CD14-positive monocyte (primary cell): Measurements from ENCODE around the gene XRCC4. TPM values are rescaled to one million over a fixed set of nuclear protein-coding genes. Genes with fewer than 3 reads are reported as not detected.

Experiments used
- DNase-seq, 3 donors: peaks; one replicate each; pipeline ENCODE4 v3.0.0-alpha.2; 2011 to 2022
- H2AFZ ChIP-seq: 2 replicates; pipeline ENCODE4 v1.6.0; 2012; ENCODE audit warnings: mild to moderate bottlenecking, low read depth, low read length, inconsistent platforms; ENCODE audit not compliant: insufficient read depth, poor library complexity, severe bottlenecking
- H3K27ac ChIP-seq, 2 donors: 1 replicate in 1 of 2; 2 replicates in 1 of 2; pipeline ENCODE4 v1.5.1; 2012 to 2013; ENCODE audit warnings: low read length in 2 of 2, control low read depth in 1 of 2, inconsistent platforms in 1 of 2, low read depth in 1 of 2, mild to moderate bottlenecking in 1 of 2
- H3K27me3 ChIP-seq, 2 donors: one replicate each; pipeline versions ENCODE4 v1.6.0 to v1.6.1; 2011 to 2013; ENCODE audit warnings: low read length in 2 of 2; ENCODE audit not compliant: control insufficient read depth in 2 of 2, insufficient read depth in 2 of 2
- H3K36me3 ChIP-seq, 2 donors: replicated peaks in 1 of 2; 1 replicate in 1 of 2; 2 replicates in 1 of 2; pipeline versions ENCODE4 v1.5.1 to v1.6.1; 2012 to 2013; ENCODE audit warnings: low read length in 2 of 2, control low read depth in 1 of 2, inconsistent platforms in 1 of 2, mild to moderate bottlenecking in 1 of 2; ENCODE audit not compliant: insufficient read depth in 2 of 2, control insufficient read depth in 1 of 2
- H3K4me1 ChIP-seq, 2 donors: 1 replicate in 1 of 2; 2 replicates in 1 of 2; pipeline versions ENCODE4 v1.5.1 to v1.6.1; 2012 to 2013; ENCODE audit warnings: low read length in 2 of 2, control low read depth in 1 of 2, inconsistent platforms in 1 of 2, mild to moderate bottlenecking in 1 of 2, moderate library complexity in 1 of 2; ENCODE audit not compliant: insufficient read depth in 2 of 2, control insufficient read depth in 1 of 2
- H3K4me2 ChIP-seq: replicated peaks from 2 replicates; pipeline ENCODE3; 2012; ENCODE audit warnings: low read length, moderate library complexity, mild to moderate bottlenecking; ENCODE audit not compliant: poor library complexity, severe bottlenecking; ENCODE audit errors: extremely low read depth
- H3K4me3 ChIP-seq, 3 experiments: fragments of 200-600 bp in 1 of 3; sonication (generic) in 1 of 3; replicated peaks in 1 of 3; 1 replicate in 2 of 3; 2 replicates in 1 of 3; pipeline ENCODE4 v1.5.1; 2011 to 2013; ENCODE audit warnings: low read length in 3 of 3, mild to moderate bottlenecking in 3 of 3, control low read depth in 2 of 3, low read depth in 2 of 3, inconsistent platforms in 1 of 3, moderate library complexity in 1 of 3
- H3K79me2 ChIP-seq: 2 replicates; pipeline ENCODE4 v1.6.0; 2012; ENCODE audit warnings: mild to moderate bottlenecking, control low read depth, inconsistent platforms, low read length, moderate library complexity; ENCODE audit not compliant: insufficient read depth
- H3K9ac ChIP-seq: 2 replicates; pipeline ENCODE4 v1.6.0; 2017; ENCODE audit warnings: low read length, mild to moderate bottlenecking; ENCODE audit not compliant: insufficient read depth, poor library complexity, severe bottlenecking
- H3K9me3 ChIP-seq, 2 donors: replicated peaks in 1 of 2; 1 replicate in 1 of 2; 2 replicates in 1 of 2; pipeline versions ENCODE4 v1.5.1 to v1.6.1; 2012 to 2013; ENCODE audit warnings: low read length in 2 of 2, control low read depth in 1 of 2; ENCODE audit not compliant: control insufficient read depth in 1 of 2, insufficient read depth in 1 of 2
- H4K20me1 ChIP-seq: 2 replicates; pipeline ENCODE4 v1.6.0; 2012; ENCODE audit warnings: mild to moderate bottlenecking, low read length, control low read depth, moderate library complexity; ENCODE audit not compliant: insufficient read depth
- H3K27ac Mint-ChIP-seq, 7 donors: one replicate each; pipeline ENCODE4 v1.8.0; 2020; ENCODE audit warnings: mild to moderate bottlenecking in 7 of 7, mixed read lengths in 7 of 7, moderate library complexity in 6 of 7, inconsistent platforms in 2 of 7
- H3K27me3 Mint-ChIP-seq, 3 donors: one replicate each; pipeline ENCODE4 v1.8.0; 2021 to 2022; ENCODE audit warnings: low read depth in 3 of 3, mild to moderate bottlenecking in 3 of 3, mixed read lengths in 3 of 3, moderate library complexity in 3 of 3, inconsistent platforms in 1 of 3
- H3K36me3 Mint-ChIP-seq, 2 donors: one replicate each; pipeline ENCODE4 v1.8.0; 2020; ENCODE audit warnings: mixed read lengths in 2 of 2, inconsistent platforms in 1 of 2, mild to moderate bottlenecking in 1 of 2
- H3K4me1 Mint-ChIP-seq: one replicate; pipeline ENCODE4 v1.8.0; 2020; ENCODE audit warnings: mild to moderate bottlenecking, mixed read lengths
- H3K4me3 Mint-ChIP-seq, 2 donors: one replicate each; pipeline ENCODE4 v1.8.0; 2020; ENCODE audit warnings: mild to moderate bottlenecking in 2 of 2, mixed read lengths in 2 of 2, moderate library complexity in 1 of 2
- H3K9me3 Mint-ChIP-seq, 7 donors: one replicate each; pipeline ENCODE4 v1.8.0; 2020 to 2022; ENCODE audit warnings: mixed read lengths in 7 of 7, mild to moderate bottlenecking in 6 of 7, moderate library complexity in 6 of 7, inconsistent platforms in 2 of 7
- CTCF ChIP-seq: fragments of 200-600 bp; IDR thresholded peaks from one replicate; pipeline ENCODE4 v1.8.0; 2022; ENCODE audit warnings: antibody characterized with exemption, mild to moderate bottlenecking
- WGBS: methylation state at CpG from one replicate; pipeline ENCODE4 v1.1.5; 2013; ENCODE audit warnings: missing lambda C conversion rate; ENCODE audit not compliant: insufficient coverage; 5-methylcytosine and 5-hydroxymethylcytosine counted together
- intact Hi-C, 2 donors: fragments of 100-400 bp; cut with micrococcal nuclease; formaldehyde crosslinking; loops; one replicate each; pipeline versions ENCODE4 v1.15.0 to v1.15.1; 2023
- polyA plus RNA-seq, 3 donors: library from polyadenylated mRNA; depleted of rRNA in 1 of 3; unstranded in 2 of 3; stranded (reverse) in 1 of 3; fragments of 300-500 nt in 2 of 3; fragments of >200 nt in 1 of 3; fragmentation: Illumina TruSeq in 2 of 3; gene quantifications; 1 replicate in 2 of 3; 2 replicates in 1 of 3; pipeline ENCODE4 v1.2.3, GENCODE V29; 2012 to 2021

The XRCC4 gene
- polyA plus RNA-seq, 3 donors, result 4.0 to 21.8 (median 16.3) TPM

- intact Hi-C loops, result no loop called here
- no peak overlapping the region for H3K27ac ChIP-seq
- no peak for TF ChIP-seq CTCF
- H3K4me2 ChIP-seq, result no peak overlapping the region
- DNase-seq, result no peak
- H3K27ac Mint-ChIP-seq, result no peak overlapping the region
- peaks cover 94% of the 10 kb centered on the region for H3K79me2 ChIP-seq
- H3K9me3 ChIP-seq, result no peaks in the 10 kb centered on the region
- H3K4me3 Mint-ChIP-seq, result no peak overlapping the region
- H3K9ac ChIP-seq, result no peak overlapping the region
- no peak overlapping the region for H2AFZ ChIP-seq
- H4K20me1 ChIP-seq, result no peaks in the 10 kb centered on the region
- no peaks in the 10 kb centered on the region for H3K27me3 ChIP-seq
- peaks cover 8 to 15% of the 10 kb centered on the region in 2 donors for H3K4me1 ChIP-seq
- no peaks in the 10 kb centered on the region for H3K27me3 Mint-ChIP-seq
- no peak overlapping the region for H3K4me3 ChIP-seq
- H3K36me3 Mint-ChIP-seq, result peaks cover 4 to 22% of the 10 kb centered on the region in 2 donors
- peaks cover 0 to 6% (median 3%) of the 10 kb centered on the region in 7 donors for H3K9me3 Mint-ChIP-seq
- no peaks in the 10 kb centered on the region for H3K36me3 ChIP-seq
- peaks cover 21% of the 10 kb centered on the region for H3K4me1 Mint-ChIP-seq
Measured at GRCh38 chr5:83082750-83083149, 5.4 kb downstream of the XRCC4 start.

DNA sequence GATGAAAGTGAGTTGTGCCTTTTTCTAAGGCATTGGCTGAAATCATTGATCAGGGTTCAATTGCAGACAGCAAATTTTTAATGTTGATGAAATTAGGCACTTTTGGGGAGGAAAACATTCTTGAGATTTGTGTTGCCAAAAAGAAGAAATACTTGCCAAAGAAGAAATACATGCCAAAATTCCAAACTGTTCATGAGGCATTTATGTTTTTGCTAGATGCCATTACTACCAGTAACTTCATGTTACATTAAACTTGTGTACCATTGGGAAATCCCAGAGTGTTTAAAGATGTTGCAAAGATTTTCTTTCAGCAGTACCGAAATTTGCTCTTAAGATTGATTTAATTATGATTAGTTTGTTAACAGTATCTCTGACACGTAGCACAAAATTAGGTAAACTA, 7.0 kb downstream of the XRCC4 start:
- H3K4me3 ChIP-seq, result no peak overlapping the region
- Mint-ChIP-seq H3K4me1 (peaks cover 8% of the 10 kb centered on the region), H3K36me3 (peaks cover 4 to 25% of the 10 kb centered on the region in 2 donors)

More for the DNA sequence above, 7.0 kb downstream of the XRCC4 start:
- H3K79me2 ChIP-seq, result peaks cover 87% of the 10 kb centered on the region
- TF ChIP-seq CTCF, result no peak
- no peak overlapping the region for H3K27ac ChIP-seq
- H2AFZ ChIP-seq, result no peak overlapping the region
- H3K9ac ChIP-seq, result no peak overlapping the region
- no CpG with 5 or more reads among the region's 2 CpGs for WGBS
- H3K27me3 ChIP-seq, result no peaks in the 10 kb centered on the region
- no peak overlapping the region for H3K27ac Mint-ChIP-seq
- no peaks in the 10 kb centered on the region for H3K9me3 ChIP-seq
- H3K36me3 ChIP-seq, result no peaks in the 10 kb centered on the region
- peaks cover 0 to 6% (median 3%) of the 10 kb centered on the region in 7 donors for H3K9me3 Mint-ChIP-seq
- no peak overlapping the region for H3K4me3 Mint-ChIP-seq
- intact Hi-C loops, result no loop called here
- no peak for DNase-seq
- H3K27me3 Mint-ChIP-seq, result no peaks in the 10 kb centered on the region
- H3K4me1 ChIP-seq, result no peaks in the 10 kb centered on the region
- no peak overlapping the region for H3K4me2 ChIP-seq
- no peaks in the 10 kb centered on the region for H4K20me1 ChIP-seq
